Femur (tissue), 1 donor: Measurements from ENCODE around the gene GPSM1.

ENCODE experiments used
- DNase-seq: peaks from one replicate; pipeline ENCODE4 v3.0.0-alpha.2; 2017

Gene GPSM1

GRCh38 chr9:136379891-136380290, 52.6 kb downstream of the GPSM1 start:
- no peak for DNase-seq

GRCh38 chr9:136380381-136380780, 53.0 kb downstream of the GPSM1 start:
- no peak for DNase-seq

GRCh38 chr9:136381311-136381710, 54.0 kb downstream of the GPSM1 start:
- DNase-seq = no peak

- no peak for DNase-seq
Observed at GRCh38 chr9:136381966-136382513, 54.7 kb downstream of the GPSM1 start.

GRCh38 chr9:136383436-136383835, 56.1 kb downstream of the GPSM1 start:
- no peak for DNase-seq

- no peak for DNase-seq
Observed at GRCh38 chr9:136385015-136385414, 57.7 kb downstream of the GPSM1 start.

GRCh38 chr9:136386018-136386417, 58.7 kb downstream of the GPSM1 start:
- no peak for DNase-seq

GRCh38 chr9:136387217-136387616, 59.9 kb downstream of the GPSM1 start:
- DNase-seq = no peak

GRCh38 chr9:136389396-136389795, 62.1 kb downstream of the GPSM1 start:
- DNase-seq = no peak

- DNase-seq = no peak
Observed at GRCh38 chr9:136391737-136392537, 64.6 kb downstream of the GPSM1 start.

- peak; percentile 47 for DNase-seq
Observed at GRCh38 chr9:136392538-136393449, 65.5 kb downstream of the GPSM1 start.

- DNase-seq = no peak
Observed at GRCh38 chr9:136393531-136393930, 66.2 kb downstream of the GPSM1 start.

GRCh38 chr9:136394312-136395019, 67.1 kb downstream of the GPSM1 start:
- no peak for DNase-seq

- no peak for DNase-seq
Observed at GRCh38 chr9:136395020-136395340, 67.6 kb downstream of the GPSM1 start.

- no peak for DNase-seq
Observed at GRCh38 chr9:136395345-136396218, 68.2 kb downstream of the GPSM1 start.

- DNase-seq = no peak
Observed at GRCh38 chr9:136396219-136396515, 68.8 kb downstream of the GPSM1 start.

- no peak for DNase-seq
Observed at GRCh38 chr9:136397643-136398042, 70.3 kb downstream of the GPSM1 start.

- no peak for DNase-seq
Observed at GRCh38 chr9:136398286-136398685, 70.9 kb downstream of the GPSM1 start.

- DNase-seq = no peak
Observed at GRCh38 chr9:136399176-136400037, 72.1 kb downstream of the GPSM1 start.

- peak; percentile 92 for DNase-seq
Observed at GRCh38 chr9:136400038-136400834, 72.9 kb downstream of the GPSM1 start, which contains the start of gene SNAPC4. SNAPC4 (minus strand) TSS chr9:136400170; CDS start chr9:136398428, 1,742 bp downstream.
